Trophoblast cell (in vitro differentiated cells and primary cell): ENCODE measurements around the gene PLEKHG7.

ENCODE experiments used
- DNase-seq, 2 donors: peaks; one replicate each; pipeline ENCODE4 v3.0.0-alpha.2; 2016
- H2AFZ ChIP-seq: 2 replicates; pipeline ENCODE4 v1.6.1; 2013; ENCODE audit warnings: low read length, moderate library complexity, mild to moderate bottlenecking; ENCODE audit not compliant: insufficient read depth, poor library complexity
- H2AK5ac ChIP-seq: 2 replicates; pipeline ENCODE4 v1.6.1; 2013; ENCODE audit warnings: mild to moderate bottlenecking, low read length
- H2BK120ac ChIP-seq: 2 replicates; pipeline ENCODE4 v1.6.1; 2013; ENCODE audit warnings: low read length, mild to moderate bottlenecking, moderate library complexity; ENCODE audit not compliant: insufficient read depth, poor library complexity
- H2BK12ac ChIP-seq: 2 replicates; pipeline ENCODE4 v1.6.1; 2013; ENCODE audit warnings: mild to moderate bottlenecking, low read length, moderate library complexity
- H2BK5ac ChIP-seq: 2 replicates; pipeline ENCODE4 v1.6.1; 2013; ENCODE audit warnings: low read length, low read depth, moderate library complexity, mild to moderate bottlenecking; ENCODE audit not compliant: poor library complexity
- H3K14ac ChIP-seq: 2 replicates; pipeline ENCODE4 v1.6.1; 2013; ENCODE audit warnings: mild to moderate bottlenecking, low read length
- H3K18ac ChIP-seq: 2 replicates; pipeline ENCODE4 v1.6.1; 2013; ENCODE audit warnings: mild to moderate bottlenecking, low read length
- H3K23ac ChIP-seq: 2 replicates; pipeline ENCODE4 v1.6.1; 2013; ENCODE audit warnings: low read length
- H3K27ac ChIP-seq: 2 replicates; pipeline ENCODE4 v1.5.1; 2013; ENCODE audit warnings: low read depth, mild to moderate bottlenecking, inconsistent platforms, low read length, moderate library complexity
- H3K27me3 ChIP-seq: 2 replicates; pipeline ENCODE4 v1.6.1; 2013; ENCODE audit warnings: inconsistent platforms, mild to moderate bottlenecking, low read length, moderate library complexity; ENCODE audit not compliant: insufficient read depth
- H3K36me3 ChIP-seq, 2 experiments: 1 replicate in 1 of 2; 2 replicates in 1 of 2; pipeline ENCODE4 v1.6.1; 2013; ENCODE audit warnings: low read length in 2 of 2, mild to moderate bottlenecking in 2 of 2, moderate library complexity in 1 of 2; ENCODE audit not compliant: insufficient read depth in 2 of 2, control insufficient read depth in 1 of 2
- H3K4ac ChIP-seq: 2 replicates; pipeline ENCODE4 v1.6.1; 2013; ENCODE audit warnings: low read depth, mild to moderate bottlenecking, low read length, moderate library complexity
- H3K4me1 ChIP-seq, 2 experiments: 1 replicate in 1 of 2; 2 replicates in 1 of 2; pipeline ENCODE4 v1.6.1; 2013; ENCODE audit warnings: low read length in 2 of 2, mild to moderate bottlenecking in 2 of 2, moderate library complexity in 1 of 2; ENCODE audit not compliant: insufficient read depth in 2 of 2, control insufficient read depth in 1 of 2
- H3K4me2 ChIP-seq: 2 replicates; pipeline ENCODE4 v1.6.1; 2013; ENCODE audit warnings: inconsistent platforms, mild to moderate bottlenecking, low read length, moderate library complexity
- H3K4me3 ChIP-seq: 2 replicates; pipeline ENCODE4 v1.5.1; 2013; ENCODE audit warnings: mild to moderate bottlenecking, low read depth, low read length, inconsistent platforms
- H3K79me1 ChIP-seq: one replicate; pipeline ENCODE4 v1.6.1; 2013; ENCODE audit warnings: low read length
- H3K79me2 ChIP-seq: 2 replicates; pipeline ENCODE4 v1.6.1; 2013; ENCODE audit warnings: low read length, mild to moderate bottlenecking; ENCODE audit not compliant: control insufficient read depth, insufficient read depth, poor library complexity
- H3K9ac ChIP-seq: 2 replicates; pipeline ENCODE4 v1.6.1; 2013; ENCODE audit warnings: mild to moderate bottlenecking, low read length
- H3K9me3 ChIP-seq: 2 replicates; pipeline ENCODE4 v1.6.1; 2013; ENCODE audit warnings: low read depth, mild to moderate bottlenecking, control low read depth, inconsistent platforms, low read length; ENCODE audit not compliant: insufficient read depth
- H4K12ac ChIP-seq: 2 replicates; pipeline ENCODE4 v1.6.1; 2013; ENCODE audit warnings: low read depth, mild to moderate bottlenecking, low read length, moderate library complexity
- H4K8ac ChIP-seq: 2 replicates; pipeline ENCODE4 v1.6.1; 2013; ENCODE audit warnings: low read depth, mild to moderate bottlenecking, low read length, moderate library complexity
- H4K91ac ChIP-seq: one replicate; pipeline ENCODE4 v1.6.1; 2013; ENCODE audit warnings: low read depth, mild to moderate bottlenecking, low read length, moderate library complexity
- WGBS: extraction: QIAGEN DNeasy Blood & Tissue Kit; methylation state at CpG from one replicate; pipeline ENCODE4 v1.1.7; 2013; ENCODE audit warnings: missing lambda C conversion rate; ENCODE audit not compliant: insufficient read length, insufficient coverage; ENCODE audit errors: extremely low coverage; 5-methylcytosine and 5-hydroxymethylcytosine counted together

Gene PLEKHG7

DNA sequence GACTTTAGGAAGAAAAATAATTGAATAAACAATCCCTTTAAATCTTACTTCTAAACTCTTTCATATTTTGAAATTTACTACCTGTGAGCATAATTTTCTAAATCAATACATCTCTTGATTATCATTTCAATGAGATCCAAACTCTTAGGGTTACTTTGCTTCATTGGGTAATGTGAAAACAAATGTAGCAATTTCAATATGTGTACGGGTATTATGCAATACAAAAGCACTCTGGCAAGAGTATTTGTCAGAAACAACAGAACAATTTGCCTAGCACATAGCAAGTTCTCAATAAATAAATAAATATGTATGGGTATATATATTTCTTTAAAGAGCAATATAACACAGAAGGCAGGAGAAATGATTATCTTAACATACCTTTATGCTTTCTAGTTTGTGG, 77.1 kb downstream of the PLEKHG7 start:
- Histone ChIP-seq H3K4ac (no peak overlapping the region), H3K23ac (no peak overlapping the region)

GRCh38 chr12:92784356-92784755, 81.6 kb downstream of the PLEKHG7 start:
- H3K14ac ChIP-seq, result peak overlapping the region; percentile 34
- no peak overlapping the region for H2AK5ac ChIP-seq
- no peak overlapping the region for H2AFZ ChIP-seq
- DNase-seq, result no peak
- peak overlapping the region; percentile 40 for H3K18ac ChIP-seq
- H3K4me2 ChIP-seq, result no peak overlapping the region
- no peaks in the 10 kb centered on the region for H3K27me3 ChIP-seq
- no CpG with 5 or more reads among the region's 1 CpG for WGBS
- no peaks in the 10 kb centered on the region for H3K4me1 ChIP-seq
- no peaks in the 10 kb centered on the region for H3K9me3 ChIP-seq
- no peak overlapping the region for H3K4me3 ChIP-seq
- peaks cover 0 to 5% of the 10 kb centered on the region in 2 experiments for H3K36me3 ChIP-seq
- no peak overlapping the region for H4K8ac ChIP-seq
- H3K9ac ChIP-seq, result no peak overlapping the region
- no peak overlapping the region for H2BK120ac ChIP-seq
- H4K91ac ChIP-seq, result peak overlapping the region; percentile 18
- H3K79me2 ChIP-seq, result no peaks in the 10 kb centered on the region
- no peak overlapping the region for H2BK5ac ChIP-seq
- H3K79me1 ChIP-seq, result no peaks in the 10 kb centered on the region
- no peak overlapping the region for H4K12ac ChIP-seq
- H3K27ac ChIP-seq, result no peak overlapping the region
- no peak overlapping the region for H2BK12ac ChIP-seq
- H3K4ac ChIP-seq, result no peak overlapping the region
- no peak overlapping the region for H3K23ac ChIP-seq

More for the DNA sequence above, 77.1 kb downstream of the PLEKHG7 start:
- no peak overlapping the region for H2AFZ ChIP-seq
- no peaks in the 10 kb centered on the region for H3K79me2 ChIP-seq
- no peak overlapping the region for H3K9ac ChIP-seq
- H3K18ac ChIP-seq, result no peak overlapping the region
- no peak overlapping the region for H3K27ac ChIP-seq
- no peaks in the 10 kb centered on the region for H3K27me3 ChIP-seq
- no peak overlapping the region for H2AK5ac ChIP-seq
- peaks cover 0 to 5% of the 10 kb centered on the region in 2 experiments for H3K36me3 ChIP-seq
- H4K8ac ChIP-seq, result no peak overlapping the region
- no CpG with 5 or more reads among the region's 1 CpG for WGBS
- H2BK5ac ChIP-seq, result no peak overlapping the region
- no peaks in the 10 kb centered on the region for H3K79me1 ChIP-seq
- no peak overlapping the region for H3K4me3 ChIP-seq
- no peak overlapping the region for H4K12ac ChIP-seq
- H3K14ac ChIP-seq, result no peak overlapping the region
- no peaks in the 10 kb centered on the region for H3K9me3 ChIP-seq
- DNase-seq, result peak in 1 of 2 donors; percentile 14
- no peak overlapping the region for H2BK120ac ChIP-seq
- no peak overlapping the region for H3K4me2 ChIP-seq
- no peak overlapping the region for H4K91ac ChIP-seq
- H3K4me1 ChIP-seq, result no peaks in the 10 kb centered on the region
- no peak overlapping the region for H2BK12ac ChIP-seq

GRCh38 chr12:92784797-92785562, 82.2 kb downstream of the PLEKHG7 start:
- H3K4me2 ChIP-seq, result no peak overlapping the region
- DNase-seq, result peak; percentile 51 to 93
- no peak overlapping the region for H2AK5ac ChIP-seq
- H4K91ac ChIP-seq, result no peak overlapping the region
- no peak overlapping the region for H4K8ac ChIP-seq
- H3K14ac ChIP-seq, result no peak overlapping the region
- WGBS, result no CpG with 5 or more reads among the region's 1 CpG
- no peak overlapping the region for H3K4me3 ChIP-seq
- H3K9me3 ChIP-seq, result no peaks in the 10 kb centered on the region
- H3K18ac ChIP-seq, result no peak overlapping the region
- H3K4ac ChIP-seq, result no peak overlapping the region
- H3K27me3 ChIP-seq, result no peaks in the 10 kb centered on the region
- no peaks in the 10 kb centered on the region for H3K4me1 ChIP-seq
- no peaks in the 10 kb centered on the region for H3K79me2 ChIP-seq
- H3K36me3 ChIP-seq, result peaks cover 0 to 8% of the 10 kb centered on the region in 2 experiments
- H2BK5ac ChIP-seq, result no peak overlapping the region
- no peak overlapping the region for H3K27ac ChIP-seq
- H3K9ac ChIP-seq, result no peak overlapping the region
- H2AFZ ChIP-seq, result no peak overlapping the region
- no peak overlapping the region for H4K12ac ChIP-seq
- H3K23ac ChIP-seq, result no peak overlapping the region
- no peaks in the 10 kb centered on the region for H3K79me1 ChIP-seq
- H2BK12ac ChIP-seq, result no peak overlapping the region
- no peak overlapping the region for H2BK120ac ChIP-seq

- WGBS, result no CpG with 5 or more reads among the region's 1 CpG
- no peak overlapping the region for H3K9ac ChIP-seq
- H3K79me1 ChIP-seq, result no peaks in the 10 kb centered on the region
- no peak overlapping the region for H3K27ac ChIP-seq
- H3K36me3 ChIP-seq, result peaks cover 0 to 8% of the 10 kb centered on the region in 2 experiments
- H3K4me3 ChIP-seq, result no peak overlapping the region
- H3K14ac ChIP-seq, result no peak overlapping the region
- no peak overlapping the region for H3K4ac ChIP-seq
- H3K9me3 ChIP-seq, result no peaks in the 10 kb centered on the region
- no peak overlapping the region for H2BK12ac ChIP-seq
- no peaks in the 10 kb centered on the region for H3K79me2 ChIP-seq
- H2BK5ac ChIP-seq, result no peak overlapping the region
- H3K23ac ChIP-seq, result no peak overlapping the region
- no peaks in the 10 kb centered on the region for H3K4me1 ChIP-seq
- H2AK5ac ChIP-seq, result no peak overlapping the region
- DNase-seq, result no peak
- no peak overlapping the region for H3K4me2 ChIP-seq
- H4K8ac ChIP-seq, result no peak overlapping the region
- H3K27me3 ChIP-seq, result no peaks in the 10 kb centered on the region
- no peak overlapping the region for H2BK120ac ChIP-seq
- no peak overlapping the region for H4K91ac ChIP-seq
- H2AFZ ChIP-seq, result no peak overlapping the region
- no peak overlapping the region for H4K12ac ChIP-seq
- H3K18ac ChIP-seq, result no peak overlapping the region
Measured at GRCh38 chr12:92785563-92785950, 82.8 kb downstream of the PLEKHG7 start.
